SK-N-SH (cell line): ENCODE measurements around the gene CDK5RAP2. TPM values are rescaled to one million over a fixed set of nuclear protein-coding genes. Genes with fewer than 3 reads are reported as not detected.

Experiments used
- CTCF ChIA-PET: fragments of 300-600, 350-600 bp; formaldehyde crosslinking; extraction: SDS; loops from one replicate; lab custom pipeline; 2021; lab: Yijun Ruan, JAX
- POLR2A ChIA-PET: fragments of 350-600 bp; sonication (Branson Sonifier 250); formaldehyde crosslinking; extraction: SDS; loops from one replicate; lab custom pipeline; 2020; ENCODE audit warnings: antibody characterized with exemption, inconsistent platforms; lab: Yijun Ruan, JAX
- DNase-seq: peaks from one replicate; pipeline ENCODE4 v3.0.0; 2012
- H2AFZ ChIP-seq: fragments of 200-600 bp; sonication (generic); 2 replicates; pipeline ENCODE4 v1.8.1; 2016; ENCODE audit warnings: antibody characterized with exemption, mild to moderate bottlenecking, low read depth
- H3F3A ChIP-seq: fragments of 200-600 bp; sonication (generic); replicated peaks from 2 replicates; pipeline ENCODE3; 2016; ENCODE audit warnings: antibody characterized with exemption, mild to moderate bottlenecking; ENCODE audit not compliant: insufficient read depth
- H3K27ac ChIP-seq, 2 experiments: fragments of 200-500 bp in 1 of 2; fragments of 200-600 bp in 1 of 2; sonication (Bioruptor generic) in 1 of 2; sonication (generic), shearing (Covaris generic) in 1 of 2; 2 replicates each; pipeline versions ENCODE4 v1.5.1 to v1.6.1; 2014 to 2016; ENCODE audit warnings: low read depth in 2 of 2, inconsistent platforms in 1 of 2, low read length in 1 of 2, mild to moderate bottlenecking in 1 of 2, mixed read lengths in 1 of 2
- H3K27me3 ChIP-seq: fragments of 200-600 bp; sonication (generic), shearing (Covaris generic); 2 replicates; pipeline ENCODE4 v1.6.1; 2016; ENCODE audit warnings: mixed run types; ENCODE audit not compliant: insufficient read depth
- H3K36me3 ChIP-seq, 2 experiments: fragments of 200-500 bp in 1 of 2; fragments of 200-600 bp in 1 of 2; sonication (Bioruptor generic) in 1 of 2; sonication (generic) in 1 of 2; replicated peaks in 1 of 2; 2 replicates each; pipeline versions ENCODE3 to v1.5.1; 2014 to 2016; ENCODE audit warnings: low read length in 1 of 2, mild to moderate bottlenecking in 1 of 2; ENCODE audit not compliant: insufficient read depth in 2 of 2, control insufficient read depth in 1 of 2
- H3K4me1 ChIP-seq, 2 experiments: fragments of 200-500 bp in 1 of 2; fragments of 200-600 bp in 1 of 2; sonication (Bioruptor generic) in 1 of 2; sonication (generic), shearing (Covaris generic) in 1 of 2; 2 replicates each; pipeline versions ENCODE4 v1.5.1 to v1.6.1; 2014 to 2016; ENCODE audit warnings: low read depth in 1 of 2, low read length in 1 of 2, mixed run types in 1 of 2; ENCODE audit not compliant: insufficient read depth in 2 of 2, control insufficient read depth in 1 of 2
- H3K4me2 ChIP-seq: fragments of 200-600 bp; sonication (generic), shearing (Covaris generic); 2 replicates; pipeline ENCODE4 v1.6.1; 2017; ENCODE audit warnings: mixed run types
- H3K4me3 ChIP-seq, 2 experiments: fragments of 200-500 bp in 1 of 2; fragments of 200-600 bp in 1 of 2; sonication (Bioruptor generic) in 1 of 2; sonication (generic), shearing (Covaris generic) in 1 of 2; 2 replicates each; pipeline versions ENCODE4 v1.5.1 to v1.8.1; 2014 to 2016; ENCODE audit warnings: low read depth in 2 of 2, inconsistent platforms in 1 of 2, low read length in 1 of 2, mild to moderate bottlenecking in 1 of 2, mixed read lengths in 1 of 2, moderate library complexity in 1 of 2
- H3K79me2 ChIP-seq: fragments of 200-600 bp; sonication (generic); 2 replicates; pipeline ENCODE4 v1.8.1; 2017; ENCODE audit warnings: mild to moderate bottlenecking; ENCODE audit not compliant: insufficient read depth
- H3K9ac ChIP-seq: fragments of 200-600 bp; sonication (generic); 2 replicates; pipeline ENCODE4 v1.6.1; 2017; ENCODE audit warnings: mixed run types
- H3K9me2 ChIP-seq: fragments of 200-600 bp; sonication (generic); 2 replicates; pipeline ENCODE4 v1.6.1; 2017; ENCODE audit warnings: mixed run types
- H3K9me3 ChIP-seq: fragments of 200-600 bp; sonication (generic); 2 replicates; pipeline ENCODE4 v1.6.1; 2017; ENCODE audit warnings: mixed run types, mild to moderate bottlenecking, moderate library complexity
- H4K20me1 ChIP-seq: fragments of 200-600 bp; sonication (generic); 2 replicates; pipeline ENCODE4 v1.6.1; 2017; ENCODE audit warnings: mild to moderate bottlenecking, mixed run types; ENCODE audit not compliant: insufficient read depth
- FOSL2 ChIP-seq: IDR thresholded peaks from 2 replicates; pipeline ENCODE4 v1.4.0; 2012; ENCODE audit warnings: low read depth, mild to moderate bottlenecking, moderate library complexity, borderline replicate concordance
- FOXJ3 ChIP-seq: sonication (generic); formaldehyde crosslinking; IDR thresholded peaks from 2 replicates; pipeline ENCODE4 v1.5.1; 2020; ENCODE audit warnings: mild to moderate bottlenecking, missing genetic modification reagents
- IRF3 ChIP-seq: fragments of 150-350 bp; IDR thresholded peaks from 2 replicates; pipeline ENCODE4 v1.6.1; 2016; ENCODE audit warnings: mild to moderate bottlenecking, low read depth, low read length
- JUND ChIP-seq: IDR thresholded peaks from 2 replicates; pipeline ENCODE4 v1.4.0; 2012
- MAX ChIP-seq: IDR thresholded peaks from 2 replicates; pipeline ENCODE4 v1.4.0; 2012; ENCODE audit warnings: low read depth
- PBX3 ChIP-seq: IDR thresholded peaks from 2 replicates; pipeline ENCODE4; 2012
- POLR2AphosphoS5 ChIP-seq: IDR thresholded peaks from 2 replicates; pipeline ENCODE4 v1.6.1; 2012; ENCODE audit warnings: low read depth, low read length
- REST ChIP-seq: IDR thresholded peaks from 2 replicates; pipeline ENCODE4 v1.6.1; 2012; ENCODE audit warnings: mild to moderate bottlenecking, low read depth, low read length, moderate library complexity
- RFX5 ChIP-seq: IDR thresholded peaks from 2 replicates; pipeline ENCODE4 v1.6.1; 2012; ENCODE audit warnings: mild to moderate bottlenecking, improper control_type of control experiment, low read length
- RXRA ChIP-seq: IDR thresholded peaks from 2 replicates; pipeline ENCODE4 v1.4.0; 2012; ENCODE audit warnings: low read depth, mild to moderate bottlenecking, borderline replicate concordance
- TAF1 ChIP-seq: IDR thresholded peaks from 2 replicates; pipeline ENCODE4 v1.6.1; 2012; ENCODE audit warnings: low read depth, mild to moderate bottlenecking, low read length, moderate library complexity, borderline replicate concordance
- TCF12 ChIP-seq: IDR thresholded peaks from 2 replicates; pipeline ENCODE4 v1.4.0; 2012
- USF1 ChIP-seq: IDR thresholded peaks from 2 replicates; pipeline ENCODE4 v1.4.0; 2012; ENCODE audit warnings: low read depth, borderline replicate concordance
- USF2 ChIP-seq: fragments of 150-350 bp; IDR thresholded peaks from 2 replicates; pipeline ENCODE4 v1.6.1; 2017; ENCODE audit warnings: antibody characterized with exemption, low read length, low read depth, borderline replicate concordance
- ZBTB33 ChIP-seq: IDR thresholded peaks from 2 replicates; pipeline ENCODE4 v1.4.0; 2012; ENCODE audit warnings: low read depth, borderline replicate concordance
- WGBS: methylation state at CpG from one replicate; pipeline ENCODE4 v1.1.6; 2017; ENCODE audit warnings: low lambda C conversion rate; 5-methylcytosine and 5-hydroxymethylcytosine counted together
- polyA plus RNA-seq, 3 experiments: library from polyadenylated mRNA; depleted of rRNA; stranded (reverse); fragments of >200 nt; gene quantifications; 2 replicates each; pipeline ENCODE4 v1.2.3, GENCODE V29; 2012

The CDK5RAP2 gene
- polyA plus RNA-seq, 1 of the 3 experiments (the other 2 are of a cell fraction), result 20.7 TPM

GRCh38 chr9:120412425-120412951, 167.5 kb downstream of the CDK5RAP2 start:
- H3K4me1 ChIP-seq, result peaks cover 0 to 49% of the 10 kb centered on the region in 2 experiments; a peak in 2 of 4 replicates
- WGBS, result 85% methylated on average over 4 of the region's 4 CpGs
- peak overlapping the region in 1 of 2 experiments; percentile 60; a peak in 2 of 4 replicates for H3K27ac ChIP-seq
- no peaks in the 10 kb centered on the region for H3F3A ChIP-seq
- H3K9ac ChIP-seq, result no peak overlapping the region
- no peak overlapping the region for H3K4me3 ChIP-seq
- H3K79me2 ChIP-seq, result no peaks in the 10 kb centered on the region
- ChIA-PET POLR2A (no interaction called here), CTCF (interaction anchor here (0.8 to 2.9 kb wide), 3 partner anchors 26 to 120 kb away, joined by 3 to 9 read pairs (median 3); no protein-coding TSS in a partner anchor)
- H3K36me3 ChIP-seq, result peaks cover 23 to 48% of the 10 kb centered on the region in 2 experiments
- no peaks in the 10 kb centered on the region for H3K9me2 ChIP-seq
- H3K27me3 ChIP-seq, result no peaks in the 10 kb centered on the region
- no peaks in the 10 kb centered on the region for H3K9me3 ChIP-seq
- H3K4me2 ChIP-seq, result no peak overlapping the region
- DNase-seq, result no peak
- no peak overlapping the region for H2AFZ ChIP-seq
- no peaks in the 10 kb centered on the region for H4K20me1 ChIP-seq
- no peak for TF ChIP-seq RFX5
- 0 out of 2 replicates have a peak, but pooled peaks have one; percentile 29 for TF ChIP-seq USF1

- DNase-seq, result no peak
- H3K9ac ChIP-seq, result no peak overlapping the region
- CTCF ChIA-PET, result interaction anchor here (0.8 to 1.3 kb wide), 2 partner anchors 27 to 120 kb away, joined by 3 read pairs; no protein-coding TSS in a partner anchor
- no peaks in the 10 kb centered on the region for H3K27me3 ChIP-seq
- WGBS, result 100% methylated on average over 5 of the region's 5 CpGs
- H3K4me1 ChIP-seq, result peaks cover 0 to 48% of the 10 kb centered on the region in 2 experiments; a peak in 2 of 4 replicates
- no peaks in the 10 kb centered on the region for H4K20me1 ChIP-seq
- H2AFZ ChIP-seq, result no peak overlapping the region
- H3K4me2 ChIP-seq, result no peak overlapping the region
- no peak overlapping the region for H3K4me3 ChIP-seq
- no peaks in the 10 kb centered on the region for H3K79me2 ChIP-seq
- H3K9me2 ChIP-seq, result no peaks in the 10 kb centered on the region
- H3K27ac ChIP-seq, result peak overlapping the region in 1 of 2 experiments; percentile 60; a peak in 2 of 4 replicates
- H3K9me3 ChIP-seq, result no peaks in the 10 kb centered on the region
- POLR2A ChIA-PET, result no interaction called here
- H3F3A ChIP-seq, result no peaks in the 10 kb centered on the region
- H3K36me3 ChIP-seq, result peaks cover 26 to 49% of the 10 kb centered on the region in 2 experiments
- TF ChIP-seq TCF12 (no peak), FOXJ3 (CRISPR knock-in tag) (no peak), RXRA (no peak), TAF1 (no peak), FOSL2 (no peak), MAX (no peak), ZBTB33 (no peak), USF2 (no peak), POLR2AphosphoS5 (no peak), JUND (no peak), PBX3 (no peak), IRF3 (no peak), REST (no peak)
These were observed 168.0 kb downstream of the CDK5RAP2 start for GRCh38 chr9:120411862-120412424.
